Liver (tissue), 9 donors: Measurements from ENCODE around the gene CTSS. TPM values are rescaled to one million over a fixed set of nuclear protein-coding genes. Genes with fewer than 3 reads are reported as not detected.

Source experiments
- DNase-seq: peaks from one replicate; pipeline ENCODE4 v3.0.0-alpha.2; 2017; ENCODE audit warnings: low spot score
- H3K27ac ChIP-seq, 2 donors: one replicate each; pipeline ENCODE4 v1.7.0; 2013; ENCODE audit warnings: inconsistent platforms in 2 of 2, low read length in 2 of 2, control low read depth in 1 of 2, low read depth in 1 of 2, mild to moderate bottlenecking in 1 of 2
- H3K27me3 ChIP-seq, 4 donors: one replicate each; pipeline versions ENCODE4 v1.6.1 to v1.7.0; 2013; ENCODE audit warnings: low read length in 3 of 4, inconsistent platforms in 1 of 4, mild to moderate bottlenecking in 1 of 4, moderate library complexity in 1 of 4; ENCODE audit not compliant: control insufficient read depth in 4 of 4, insufficient read depth in 4 of 4
- H3K36me3 ChIP-seq, 4 donors: one replicate each; pipeline versions ENCODE4 v1.6.1 to v1.7.0; 2013; ENCODE audit warnings: low read length in 3 of 4, mild to moderate bottlenecking in 3 of 4, low read depth in 1 of 4, moderate library complexity in 1 of 4; ENCODE audit not compliant: control insufficient read depth in 4 of 4, insufficient read depth in 3 of 4
- H3K4me1 ChIP-seq, 4 donors: one replicate each; pipeline versions ENCODE4 v1.6.1 to v1.7.0; 2013; ENCODE audit warnings: low read length in 3 of 4, mild to moderate bottlenecking in 3 of 4, moderate library complexity in 1 of 4; ENCODE audit not compliant: control insufficient read depth in 4 of 4, insufficient read depth in 4 of 4
- H3K4me3 ChIP-seq, 3 donors: one replicate each; pipeline versions ENCODE4 v1.6.1 to v1.7.0; 2013; ENCODE audit warnings: low read length in 3 of 3, control low read depth in 1 of 3, low read depth in 1 of 3, mild to moderate bottlenecking in 1 of 3
- H3K9ac ChIP-seq, 2 donors: one replicate each; pipeline ENCODE4 v1.7.0; 2013; ENCODE audit warnings: low read length in 2 of 2, mild to moderate bottlenecking in 2 of 2, moderate library complexity in 2 of 2, control low read depth in 1 of 2, low read depth in 1 of 2
- H3K9me3 ChIP-seq, 4 donors: one replicate each; pipeline versions ENCODE4 v1.6.1 to v1.7.0; 2013; ENCODE audit warnings: low read length in 3 of 4; ENCODE audit not compliant: control insufficient read depth in 4 of 4
- ATF3 ChIP-seq: IDR thresholded peaks from 2 replicates; pipeline ENCODE4 v1.6.1; 2016; ENCODE audit warnings: antibody characterized with exemption
- EGR1 ChIP-seq, 2 donors: IDR thresholded peaks; 2 replicates each; pipeline ENCODE4 v1.6.1; 2016 to 2018; ENCODE audit warnings: antibody characterized with exemption in 2 of 2, low read depth in 2 of 2
- FOXA1 ChIP-seq: IDR thresholded peaks from 2 replicates; pipeline ENCODE4 v1.6.1; 2016; ENCODE audit warnings: antibody characterized with exemption
- FOXA2 ChIP-seq: IDR thresholded peaks from 2 replicates; pipeline ENCODE4 v1.6.1; 2016; ENCODE audit warnings: antibody characterized with exemption
- GABPA ChIP-seq, 2 donors: IDR thresholded peaks in 1 of 2; conservative IDR thresholded peaks in 1 of 2; 2 replicates each; pipeline ENCODE4 v1.6.1; 2016; ENCODE audit warnings: antibody characterized with exemption in 2 of 2, mild to moderate bottlenecking in 1 of 2, moderate library complexity in 1 of 2
- HNF4G ChIP-seq: IDR thresholded peaks from 2 replicates; pipeline ENCODE4 v1.6.1; 2016; ENCODE audit warnings: antibody characterized with exemption
- NR2F2 ChIP-seq: IDR thresholded peaks from 2 replicates; pipeline ENCODE4 v1.6.1; 2016; ENCODE audit warnings: antibody characterized with exemption
- RAD21 ChIP-seq, 2 donors: IDR thresholded peaks; 2 replicates each; pipeline ENCODE4 v1.6.1; 2016; ENCODE audit warnings: antibody characterized with exemption in 2 of 2, mild to moderate bottlenecking in 2 of 2
- REST ChIP-seq: IDR thresholded peaks from 2 replicates; pipeline ENCODE4 v1.6.1; 2016; ENCODE audit warnings: antibody characterized with exemption, mild to moderate bottlenecking
- RXRA ChIP-seq, 2 donors: IDR thresholded peaks; 2 replicates each; pipeline ENCODE4 v1.6.1; 2017 to 2018; ENCODE audit warnings: antibody characterized with exemption in 2 of 2, mild to moderate bottlenecking in 1 of 2
- SP1 ChIP-seq: IDR thresholded peaks from 2 replicates; pipeline ENCODE4 v1.6.1; 2018; ENCODE audit warnings: antibody characterized with exemption, mild to moderate bottlenecking
- TAF1 ChIP-seq: conservative IDR thresholded peaks from 2 replicates; pipeline ENCODE4 v1.6.1; 2016; ENCODE audit warnings: antibody characterized with exemption, mild to moderate bottlenecking
- YY1 ChIP-seq: IDR thresholded peaks from 2 replicates; pipeline ENCODE4 v1.6.1; 2016; ENCODE audit warnings: antibody characterized with exemption, mild to moderate bottlenecking
- WGBS: extraction: QIAGEN DNeasy Blood & Tissue Kit; methylation state at CpG from one replicate; pipeline ENCODE4 v1.1.7; 2013; 5-methylcytosine and 5-hydroxymethylcytosine counted together
- polyA plus RNA-seq, 2 donors: library from polyadenylated mRNA; stranded (reverse) in 1 of 2; unstranded in 1 of 2; fragments of 200-250 nt in 1 of 2; fragments of >200 nt in 1 of 2; fragmentation: Nextera tagmentation in 1 of 2; extraction: Ambion mirVana in 1 of 2; gene quantifications; one replicate each; pipeline versions ENCODE4 v1.2.1 to v1.2.3, GENCODE V29; 2013 to 2015
- total RNA-seq, 2 donors: library from RNA; depleted of rRNA; stranded (reverse); fragments of >200 nt; gene quantifications; one replicate each; pipeline ENCODE4 v1.2.3, GENCODE V29; 2014
- TF ChIP-seq, protein P1 (sequence below): fragments of 150-350 bp; IDR thresholded peaks from 2 replicates; pipeline ENCODE4 v1.5.1; 2017; ENCODE audit warnings: improper control_type of control experiment, low read depth, low read length; ENCODE audit not compliant: missing input control
- TF ChIP-seq, protein P2 (sequence below): IDR thresholded peaks from 2 replicates; pipeline ENCODE4 v1.6.1; 2016; ENCODE audit warnings: antibody characterized with exemption
- donor health status: healthy.
- donor health status: healthy.
- donor health status: healthy.
- donor health status: healthy.
- donor health status: healthy.

The CTSS gene
- total and polyA plus RNA-seq, 4 donors = 17.3 to 122 (median 62.4) TPM

GRCh38 chr1:150751443-150751842 lies 14.1 kb downstream of the CTSS start:
- TF ChIP-seq FOXA1 (no peak), ATF3 (no peak), RXRA (IDR thresholded peaks at IDR 0.05) (no peak)
- TF ChIP-seq, protein P1, sequence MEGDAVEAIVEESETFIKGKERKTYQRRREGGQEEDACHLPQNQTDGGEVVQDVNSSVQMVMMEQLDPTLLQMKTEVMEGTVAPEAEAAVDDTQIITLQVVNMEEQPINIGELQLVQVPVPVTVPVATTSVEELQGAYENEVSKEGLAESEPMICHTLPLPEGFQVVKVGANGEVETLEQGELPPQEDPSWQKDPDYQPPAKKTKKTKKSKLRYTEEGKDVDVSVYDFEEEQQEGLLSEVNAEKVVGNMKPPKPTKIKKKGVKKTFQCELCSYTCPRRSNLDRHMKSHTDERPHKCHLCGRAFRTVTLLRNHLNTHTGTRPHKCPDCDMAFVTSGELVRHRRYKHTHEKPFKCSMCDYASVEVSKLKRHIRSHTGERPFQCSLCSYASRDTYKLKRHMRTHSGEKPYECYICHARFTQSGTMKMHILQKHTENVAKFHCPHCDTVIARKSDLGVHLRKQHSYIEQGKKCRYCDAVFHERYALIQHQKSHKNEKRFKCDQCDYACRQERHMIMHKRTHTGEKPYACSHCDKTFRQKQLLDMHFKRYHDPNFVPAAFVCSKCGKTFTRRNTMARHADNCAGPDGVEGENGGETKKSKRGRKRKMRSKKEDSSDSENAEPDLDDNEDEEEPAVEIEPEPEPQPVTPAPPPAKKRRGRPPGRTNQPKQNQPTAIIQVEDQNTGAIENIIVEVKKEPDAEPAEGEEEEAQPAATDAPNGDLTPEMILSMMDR = no peak
- peaks cover 0 to 1% (median 0%) of the 10 kb centered on the region in 4 donors for H3K4me1 ChIP-seq
- no peak for DNase-seq
- H3K9me3 ChIP-seq = no peaks in the 10 kb centered on the region
- no peak overlapping the region for H3K4me3 ChIP-seq
- 92% methylated on average over 6 of the region's 6 CpGs for WGBS
- H3K9ac ChIP-seq = no peak overlapping the region
- no peaks in the 10 kb centered on the region for H3K27me3 ChIP-seq
- no peak overlapping the region for H3K27ac ChIP-seq
- H3K36me3 ChIP-seq = peaks cover 0 to 33% (median 19%) of the 10 kb centered on the region in 4 donors

DNA sequence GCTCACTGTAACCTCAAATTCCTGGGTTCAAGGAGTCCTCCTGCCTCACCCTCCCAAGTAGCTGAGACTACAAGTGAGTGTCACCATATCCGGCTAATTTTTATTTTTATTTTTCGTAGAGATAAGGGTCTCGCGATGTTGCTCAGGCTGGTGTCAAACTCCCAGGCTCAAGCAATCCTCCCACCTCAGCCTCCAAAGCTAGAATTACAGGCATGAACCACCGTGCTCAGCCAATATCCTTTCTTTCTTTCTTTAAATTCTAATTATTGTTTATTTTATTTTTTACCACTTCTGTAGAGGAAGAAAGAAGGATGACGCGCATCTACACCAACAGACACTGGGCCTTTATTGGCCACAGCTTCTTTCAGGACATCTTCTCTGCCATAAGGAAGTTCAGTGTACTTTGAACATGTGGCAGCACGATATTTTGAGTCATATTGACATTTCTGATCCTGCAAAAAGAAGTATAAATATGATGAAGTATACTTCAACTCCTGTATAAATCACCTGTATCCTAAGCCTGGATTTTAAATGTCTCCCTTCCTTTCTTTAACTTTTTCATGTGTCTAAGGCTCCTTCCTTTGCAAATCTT lies 15.8 kb downstream of the CTSS start:
- no peak overlapping the region for H3K4me3 ChIP-seq
- no peak for DNase-seq
- no peaks in the 10 kb centered on the region for H3K27me3 ChIP-seq
- WGBS = 86% methylated on average over 8 of the region's 8 CpGs
- TF ChIP-seq, protein P2, sequence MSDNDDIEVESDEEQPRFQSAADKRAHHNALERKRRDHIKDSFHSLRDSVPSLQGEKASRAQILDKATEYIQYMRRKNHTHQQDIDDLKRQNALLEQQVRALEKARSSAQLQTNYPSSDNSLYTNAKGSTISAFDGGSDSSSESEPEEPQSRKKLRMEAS = no peak
- TF ChIP-seq RXRA (IDR thresholded peaks at IDR 0.05) = no peak
- no peak for TF ChIP-seq SP1
- H3K36me3 ChIP-seq = peaks cover 0 to 33% (median 23%) of the 10 kb centered on the region in 4 donors
- H3K27ac ChIP-seq = no peak overlapping the region
- H3K9me3 ChIP-seq = no peaks in the 10 kb centered on the region
- H3K9ac ChIP-seq = no peak overlapping the region
- H3K4me1 ChIP-seq = peaks cover 0 to 1% (median 0%) of the 10 kb centered on the region in 4 donors

DNA sequence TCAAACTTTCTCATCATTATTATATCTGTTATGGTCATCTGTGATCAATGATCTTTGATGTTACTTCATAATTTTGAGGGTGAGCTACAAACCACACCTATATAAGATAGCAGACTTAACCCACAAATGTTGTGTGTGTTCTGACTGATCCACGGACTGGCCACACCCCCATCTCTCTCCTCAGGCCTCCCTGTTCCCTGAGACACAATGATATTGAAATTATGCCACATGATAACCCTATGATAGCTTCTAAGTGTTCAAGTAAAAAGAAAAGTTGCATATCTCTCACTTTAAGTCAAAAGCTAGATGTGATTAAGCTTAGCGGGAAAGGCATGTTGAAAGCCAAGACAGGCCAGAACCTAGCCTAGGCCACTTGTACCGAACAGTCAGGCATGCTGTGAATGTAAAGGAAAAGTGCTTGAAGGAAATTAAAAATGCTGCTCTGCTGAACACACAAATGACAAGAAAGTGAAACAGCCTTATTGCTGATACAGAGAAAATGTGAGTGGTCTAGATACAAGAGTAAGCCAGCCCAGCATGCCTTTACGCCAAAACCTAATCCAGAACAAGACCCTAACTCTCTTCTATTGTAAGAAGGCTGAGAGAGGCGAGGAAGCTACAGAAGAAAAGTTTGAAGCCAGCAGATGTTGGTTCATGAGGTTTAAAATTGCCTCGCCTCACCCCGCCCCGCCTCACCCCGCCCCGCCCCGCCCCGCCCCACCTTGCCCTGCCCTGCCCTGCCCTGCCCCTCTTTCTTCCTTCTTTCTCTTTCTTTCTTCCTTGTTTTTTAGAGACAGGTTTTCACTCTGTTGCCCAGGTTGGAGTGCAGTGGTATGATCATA lies 16.5 kb downstream of the CTSS start:
- no peaks in the 10 kb centered on the region for H3K27me3 ChIP-seq
- peaks cover 0 to 1% (median 0%) of the 10 kb centered on the region in 4 donors for H3K4me1 ChIP-seq
- no peak for TF ChIP-seq RAD21 (IDR thresholded peaks at IDR 0.05)
- no peak for TF ChIP-seq HNF4G
- no peak for TF ChIP-seq GABPA (IDR thresholded peaks at IDR 0.05 in 1 of 2, conservative IDR thresholded peaks at IDR 0.05 in 1 of 2)
- TF ChIP-seq, protein P1 = no peak
- TF ChIP-seq REST = no peak
- no peak for TF ChIP-seq YY1
- no peak for TF ChIP-seq RXRA (IDR thresholded peaks at IDR 0.05)
- TF ChIP-seq FOXA2 = no peak
- no peak for TF ChIP-seq ATF3
- TF ChIP-seq TAF1 = no peak
- TF ChIP-seq NR2F2 = no peak
- no peak for TF ChIP-seq EGR1 (IDR thresholded peaks at IDR 0.05; ENCODE audit: low read depth in 2 of 2)
- H3K4me3 ChIP-seq = no peak overlapping the region
- no peaks in the 10 kb centered on the region for H3K9me3 ChIP-seq
- H3K9ac ChIP-seq = no peak overlapping the region
- no peak for DNase-seq
- 93% methylated on average over 12 of the region's 12 CpGs for WGBS
- no peak overlapping the region for H3K27ac ChIP-seq
- peaks cover 0 to 30% (median 22%) of the 10 kb centered on the region in 4 donors for H3K36me3 ChIP-seq
